Activated CD4-positive, CD25-positive, alpha-beta regulatory T cell treated with anti-CD3 and anti-CD28 coated beads, Interleukin-2, amount 50 U/mL, for 24 hours (primary cell): Measurements from ENCODE around the gene TM7SF3.
A peak's percentile ranks its signal among the peaks of the same experiment; 100 is the strongest.
"Not testable (repeated sequence)": the region's sequence is repeated elsewhere in the genome, so short reads cannot be mapped to it uniquely, and the experiment has no call there.

Experiments used
- ATAC-seq, 2 donors: fragments of 150-1000 bp; cut with Tn5 transposase; one replicate each; pipeline ENCODE4 v1.10.0; 2021; ENCODE audit warnings: mild to moderate bottlenecking in 1 of 2, moderate library complexity in 1 of 2

TM7SF3 gene

GRCh38 chr12:26978801-26979200 lies 35.4 kb downstream of the TM7SF3 start:
- no peak for ATAC-seq

GRCh38 chr12:26976687-26977086 lies 37.5 kb downstream of the TM7SF3 start:
- ATAC-seq, result no peak

DNA sequence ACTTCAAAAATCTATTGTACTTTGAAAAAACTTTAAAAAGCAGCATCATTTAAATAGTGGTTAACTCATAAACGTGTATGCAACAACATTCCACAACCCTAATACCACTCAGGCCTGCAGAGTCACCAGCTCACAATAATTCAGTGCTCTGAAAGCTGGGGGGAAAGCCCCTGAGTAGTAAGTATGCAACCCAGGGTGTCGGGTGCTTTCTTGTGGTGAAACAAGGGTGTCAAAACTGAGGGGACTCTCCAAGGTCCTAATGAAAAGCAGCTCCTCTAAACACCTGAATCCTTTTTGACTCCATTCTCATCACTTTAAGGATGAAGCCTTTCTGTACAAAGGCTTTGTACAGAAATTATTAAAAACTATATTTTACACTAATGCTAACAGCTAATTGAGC lies 42.2 kb downstream of the TM7SF3 start:
- ATAC-seq, result peak; percentile 100

DNA sequence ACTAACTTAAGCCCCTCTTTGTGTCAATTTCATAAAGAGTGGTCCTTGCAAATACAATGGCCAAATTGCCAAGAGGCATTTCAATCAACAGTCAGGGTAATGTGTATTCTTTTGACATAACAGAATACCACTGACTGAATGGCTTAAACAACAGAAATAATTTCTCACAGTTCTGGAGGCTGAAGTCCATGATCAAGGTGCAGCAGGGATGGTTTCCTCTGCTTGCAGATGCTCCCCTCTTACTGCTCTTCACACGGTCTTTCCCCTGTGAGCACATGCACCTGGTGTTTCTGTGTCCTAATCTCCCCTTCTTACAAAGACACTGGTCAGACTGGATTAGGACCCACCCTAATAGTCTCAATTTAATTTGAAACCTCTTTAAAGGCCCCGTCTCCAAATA lies 44.0 kb downstream of the TM7SF3 start:
- no peak for ATAC-seq

GRCh38 chr12:26966842-26967241 lies 47.3 kb downstream of the TM7SF3 start:
- no peak for ATAC-seq

DNA sequence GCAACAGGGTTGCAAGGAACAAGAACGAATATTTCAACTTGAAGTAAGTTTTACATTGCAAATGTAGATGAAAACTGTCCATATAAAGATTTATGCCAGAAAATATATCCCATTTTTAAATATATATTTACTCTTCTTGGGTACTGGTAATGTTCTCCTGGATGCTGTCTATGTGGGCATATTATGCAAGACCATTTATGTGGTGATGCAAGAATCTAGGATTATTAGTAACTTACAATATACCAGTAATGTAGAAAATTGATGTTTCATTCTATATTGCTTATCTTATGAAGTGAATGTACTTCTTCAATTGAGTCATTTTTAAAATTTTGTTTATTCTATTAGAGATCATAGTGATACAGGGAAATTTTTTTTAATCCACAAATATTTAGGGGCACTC lies 50.8 kb downstream of the TM7SF3 start:
- no peak for ATAC-seq

DNA sequence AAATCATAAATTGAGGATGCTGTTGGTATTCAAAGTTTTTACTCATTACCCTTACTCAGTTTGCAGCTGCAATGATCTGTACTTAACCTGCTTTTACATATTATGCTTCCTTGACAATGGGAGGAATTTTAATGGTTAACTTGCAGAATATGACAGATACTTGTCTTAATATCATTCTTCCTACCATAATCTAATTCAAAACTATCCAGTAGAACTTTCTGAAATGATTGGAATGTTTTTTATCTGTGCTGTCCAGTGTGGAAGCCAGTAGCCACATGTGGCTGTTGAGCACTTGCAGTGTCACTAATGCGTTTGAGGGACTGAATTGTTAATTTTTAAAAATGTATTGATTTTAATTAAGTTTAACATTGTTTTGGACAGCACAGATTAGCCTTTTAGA lies 52.4 kb downstream of the TM7SF3 start:
- ATAC-seq, result no peak

DNA sequence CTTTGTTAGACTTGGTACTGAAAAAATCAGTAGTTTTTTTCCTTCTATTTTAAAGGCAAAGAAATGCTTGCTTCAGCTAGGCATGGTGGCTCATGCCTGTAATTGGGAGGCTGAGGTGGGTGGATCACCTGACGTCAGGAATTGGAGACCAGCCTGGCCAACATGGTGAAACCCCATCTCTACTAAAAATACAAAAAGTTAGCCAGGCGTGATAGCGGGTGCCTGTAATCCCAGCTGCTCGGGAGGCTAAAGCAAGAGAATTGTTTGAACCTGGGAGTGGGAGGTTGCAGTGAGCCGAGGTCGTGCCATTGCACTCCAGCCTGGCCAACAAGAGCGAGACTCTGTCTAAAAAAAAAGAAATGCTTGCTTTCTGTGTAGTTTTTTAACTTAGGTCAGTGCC lies 52.8 kb downstream of the TM7SF3 start:
- not testable (repeated sequence) for ATAC-seq

GRCh38 chr12:26954027-26954426 lies 60.2 kb downstream of the TM7SF3 start:
- ATAC-seq, result no peak

DNA sequence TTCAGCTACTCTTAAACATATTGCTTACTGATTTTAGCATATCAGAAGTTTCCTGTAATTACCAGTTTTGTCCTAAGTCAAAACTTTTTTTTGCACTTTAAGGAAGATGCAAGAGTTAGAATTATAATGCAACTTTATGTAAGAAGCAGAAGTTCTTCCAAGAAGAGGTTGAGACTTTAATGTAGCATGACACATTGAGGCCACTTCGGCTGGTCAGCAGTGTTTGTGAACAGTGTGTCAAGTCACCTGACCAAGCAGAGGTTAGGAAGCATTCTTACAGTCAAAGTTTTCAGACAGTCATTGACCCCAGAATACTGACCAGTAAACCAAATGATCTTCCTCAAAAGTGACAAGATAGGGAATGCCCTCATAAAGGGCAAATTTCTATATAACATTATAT lies 60.7 kb downstream of the TM7SF3 start:
- ATAC-seq, result no peak

DNA sequence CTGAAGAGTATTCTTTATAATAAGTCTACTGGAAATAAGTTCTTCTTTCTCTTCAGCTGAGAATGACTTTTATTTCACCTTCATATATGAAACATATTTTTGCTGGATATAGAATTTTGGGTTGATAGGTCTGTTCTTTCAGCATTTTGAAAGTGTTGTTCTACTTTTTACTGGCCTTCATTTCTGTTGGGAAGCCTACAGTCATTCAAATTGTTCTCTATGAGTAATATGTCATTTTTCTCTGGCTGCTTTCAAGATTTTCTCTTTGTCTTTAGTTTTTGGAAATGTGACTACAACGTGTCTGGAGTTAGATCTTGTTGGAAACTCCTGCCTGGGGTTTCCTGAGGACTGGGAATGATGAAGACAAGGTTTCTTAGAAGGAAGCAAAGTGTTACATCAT lies 65.9 kb downstream of the TM7SF3 start:
- no peak for ATAC-seq

DNA sequence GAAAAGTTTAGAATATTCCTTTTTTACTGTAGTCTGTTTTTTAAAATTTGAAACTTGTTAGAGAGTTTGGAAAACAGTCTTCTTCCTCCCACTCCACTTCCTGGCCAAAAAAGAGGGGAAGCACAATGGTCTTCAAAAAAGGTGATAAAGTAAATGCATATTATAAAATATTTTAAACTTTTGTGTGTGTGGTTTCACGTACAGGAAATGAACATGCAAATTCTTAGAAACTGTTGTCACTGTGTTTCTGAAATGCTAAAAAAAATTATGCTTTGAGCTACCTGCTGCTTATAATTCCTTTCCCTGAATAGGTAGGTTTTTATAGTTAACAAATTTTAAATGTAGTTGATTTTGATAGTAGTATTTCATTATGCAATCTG lies 73.0 kb downstream of the TM7SF3 start:
- no peak for ATAC-seq

DNA sequence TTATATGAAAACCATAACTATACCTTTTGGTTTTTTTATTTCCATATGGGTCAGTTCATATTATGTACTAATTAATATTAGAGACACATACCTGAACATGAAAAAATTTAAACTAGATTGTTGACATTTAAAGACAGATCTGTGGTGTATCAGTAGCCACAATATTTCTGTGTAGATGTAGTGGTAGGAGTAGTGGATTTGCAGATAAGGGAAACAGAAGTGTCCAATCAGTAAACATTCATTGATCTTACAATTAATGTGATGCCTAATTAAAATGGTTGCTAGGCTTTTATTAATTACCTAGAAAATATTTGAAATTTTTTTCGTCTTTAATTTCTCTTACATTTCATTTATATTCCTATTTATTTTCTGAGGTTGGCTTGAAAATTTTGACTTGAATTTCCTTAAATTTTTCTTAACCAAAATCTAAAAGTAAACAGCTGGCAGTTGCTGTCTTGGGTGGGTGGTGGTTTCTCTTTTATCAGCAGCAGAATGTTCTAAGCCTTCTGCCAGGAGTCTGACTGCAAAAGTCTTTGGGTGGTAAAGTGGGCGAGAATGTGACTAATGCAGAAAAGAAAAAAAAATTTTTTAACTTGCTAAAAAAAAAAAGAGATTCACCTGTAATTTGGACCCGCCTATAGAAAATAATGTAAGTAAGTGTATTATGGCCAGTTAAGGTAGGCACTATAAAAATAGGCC lies 73.5 kb downstream of the TM7SF3 start:
- no peak for ATAC-seq

GRCh38 chr12:26939953-26940352 lies 74.2 kb downstream of the TM7SF3 start:
- ATAC-seq, result no peak

- ATAC-seq, result no peak
Measured at GRCh38 chr12:26939192-26939832, 74.9 kb downstream of the TM7SF3 start.

- ATAC-seq, result peak in 1 of 2 donors; percentile 5
Measured at GRCh38 chr12:26938701-26939062, 75.5 kb downstream of the TM7SF3 start.

GRCh38 chr12:26937863-26938700 lies 76.1 kb downstream of the TM7SF3 start, which contains the start of the genes FGFR1OP2 and INTS13:
Gene FGFR1OP2, plus strand, starts transcription at chr12:26938470. Its CDS starts 15,689 bp downstream, at chr12:26954159.
Gene INTS13, minus strand, starts transcription at chr12:26937981. Its CDS starts 1,178 bp downstream, at chr12:26936803.
- ATAC-seq, result peak; percentile 92 to 94

DNA sequence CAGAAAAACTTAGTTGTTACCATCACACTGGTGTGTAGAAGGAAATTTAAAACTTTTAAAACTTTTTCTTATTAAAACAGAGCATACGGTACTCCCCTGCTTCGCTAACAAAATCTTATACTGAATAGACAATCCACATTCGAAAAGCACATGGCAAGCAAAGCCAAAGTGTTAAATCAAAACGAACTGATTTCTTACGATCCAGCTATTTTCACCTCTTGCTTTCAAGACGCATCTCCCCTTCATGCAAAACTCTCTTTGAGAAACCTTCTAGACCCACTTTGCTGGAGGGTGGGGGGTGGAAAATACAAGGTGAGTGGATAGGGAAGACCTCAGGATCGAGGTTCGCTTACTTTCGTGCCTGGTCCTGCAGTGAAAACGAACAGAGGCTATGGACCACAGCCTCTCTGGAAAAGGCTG lies 76.7 kb downstream of the TM7SF3 start:
- ATAC-seq, result no peak

DNA sequence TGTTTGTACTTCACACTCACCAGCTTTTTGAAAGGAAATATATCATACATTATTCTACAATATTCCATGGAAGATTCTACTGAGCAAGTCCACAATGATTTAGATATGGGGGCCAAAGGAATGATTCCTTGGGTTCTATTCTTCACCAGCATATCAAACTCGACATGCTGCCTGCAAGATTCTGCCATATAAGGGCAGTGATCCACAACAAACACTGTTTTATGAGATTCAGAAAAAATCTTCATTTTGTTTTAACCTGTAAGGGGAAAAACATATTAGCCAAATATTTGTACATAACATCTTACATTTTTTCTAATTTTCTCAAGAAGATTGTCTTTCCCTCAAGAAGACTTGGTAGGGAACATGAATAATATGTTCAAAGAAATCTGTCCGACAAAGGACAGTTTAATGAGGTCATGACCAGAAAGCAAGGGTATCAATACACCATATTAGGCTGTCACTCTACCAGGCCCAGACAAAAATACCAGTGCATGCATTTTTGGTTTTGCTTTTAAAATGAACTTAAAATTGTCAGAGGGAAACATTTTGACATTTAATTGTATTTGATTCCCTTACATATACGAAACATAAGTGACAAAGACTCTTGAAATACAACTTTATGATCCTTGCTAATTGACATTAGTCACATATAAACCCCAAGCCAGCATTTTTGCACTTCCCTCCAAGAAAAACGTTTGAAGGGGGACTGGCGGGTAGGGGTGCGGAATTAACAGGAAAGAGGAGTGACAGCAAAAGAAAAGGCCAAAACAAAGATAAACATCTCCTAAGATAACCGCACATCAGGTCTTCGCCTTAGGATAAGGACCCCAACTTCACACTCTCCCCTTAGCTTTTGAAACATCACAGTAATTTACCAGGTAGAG lies 77.4 kb downstream of the TM7SF3 start:
- no peak for ATAC-seq

- no peak for ATAC-seq
Measured at GRCh38 chr12:26935636-26936378, 78.4 kb downstream of the TM7SF3 start.

DNA sequence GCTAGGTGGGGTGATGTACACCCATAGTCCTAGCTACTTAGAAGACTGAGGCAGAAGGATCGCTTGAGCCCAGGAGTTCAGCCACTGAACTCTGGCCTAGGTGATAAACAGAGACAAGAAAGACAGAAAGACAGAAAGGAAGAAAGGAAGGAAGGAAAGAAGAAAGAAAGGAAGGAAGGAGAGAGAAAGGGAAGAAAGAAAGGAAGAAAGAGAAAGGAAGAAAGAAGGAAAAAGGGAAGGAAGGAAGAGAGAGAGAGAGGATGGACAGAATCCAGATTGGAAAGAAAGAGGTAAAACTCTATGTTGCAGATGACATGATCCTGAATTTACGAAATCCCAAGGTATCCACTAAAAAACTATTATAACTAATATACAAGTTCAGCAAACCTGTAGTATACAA lies 84.6 kb downstream of the TM7SF3 start:
- no peak for ATAC-seq

DNA sequence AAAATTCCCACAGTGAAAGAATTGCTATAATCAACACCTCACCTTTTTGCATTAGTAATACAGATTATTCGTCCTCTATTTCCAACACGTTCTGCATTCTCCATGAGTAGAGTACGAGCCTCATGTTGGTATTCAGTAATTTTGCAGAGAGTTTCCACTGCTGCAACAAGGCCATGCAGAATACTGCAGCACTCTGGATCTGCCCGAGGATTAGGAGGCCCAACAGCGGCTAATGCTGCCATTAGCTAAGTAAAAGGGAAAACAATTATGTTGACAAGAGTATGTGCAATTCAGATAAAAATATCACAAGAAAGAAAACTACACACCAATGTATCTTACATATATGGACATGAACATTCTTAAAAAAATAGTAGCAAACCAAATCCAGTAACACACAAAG lies 85.5 kb downstream of the TM7SF3 start:
- ATAC-seq, result no peak
